IPS-20b (cell line): ENCODE data around the gene NIN.

Source experiments
- H3K27ac ChIP-seq: one replicate; pipeline ENCODE4 v1.5.1; 2013; ENCODE audit warnings: low read length
- H3K27me3 ChIP-seq: 2 replicates; pipeline ENCODE4 v1.6.1; 2013; ENCODE audit warnings: mild to moderate bottlenecking, low read length, inconsistent platforms; ENCODE audit not compliant: insufficient read depth
- H3K36me3 ChIP-seq: 2 replicates; pipeline ENCODE4 v1.6.1; 2013; ENCODE audit warnings: low read depth, mild to moderate bottlenecking, inconsistent platforms, low read length, moderate library complexity; ENCODE audit not compliant: insufficient read depth
- H3K4me1 ChIP-seq: 2 replicates; pipeline ENCODE4 v1.6.1; 2013; ENCODE audit warnings: mild to moderate bottlenecking, control low read depth, inconsistent platforms, low read length, moderate library complexity; ENCODE audit not compliant: insufficient read depth
- H3K4me3 ChIP-seq: 2 replicates; pipeline ENCODE4 v1.5.1; 2013; ENCODE audit warnings: mild to moderate bottlenecking, low read length, inconsistent platforms
- H3K9ac ChIP-seq: 2 replicates; pipeline ENCODE4 v1.6.1; 2013; ENCODE audit warnings: low read depth, mild to moderate bottlenecking, inconsistent platforms, low read length, moderate library complexity
- H3K9me3 ChIP-seq: 2 replicates; pipeline ENCODE4 v1.6.1; 2013; ENCODE audit warnings: mild to moderate bottlenecking, low read depth, low read length, inconsistent platforms; ENCODE audit not compliant: insufficient read depth

Gene NIN

DNA sequence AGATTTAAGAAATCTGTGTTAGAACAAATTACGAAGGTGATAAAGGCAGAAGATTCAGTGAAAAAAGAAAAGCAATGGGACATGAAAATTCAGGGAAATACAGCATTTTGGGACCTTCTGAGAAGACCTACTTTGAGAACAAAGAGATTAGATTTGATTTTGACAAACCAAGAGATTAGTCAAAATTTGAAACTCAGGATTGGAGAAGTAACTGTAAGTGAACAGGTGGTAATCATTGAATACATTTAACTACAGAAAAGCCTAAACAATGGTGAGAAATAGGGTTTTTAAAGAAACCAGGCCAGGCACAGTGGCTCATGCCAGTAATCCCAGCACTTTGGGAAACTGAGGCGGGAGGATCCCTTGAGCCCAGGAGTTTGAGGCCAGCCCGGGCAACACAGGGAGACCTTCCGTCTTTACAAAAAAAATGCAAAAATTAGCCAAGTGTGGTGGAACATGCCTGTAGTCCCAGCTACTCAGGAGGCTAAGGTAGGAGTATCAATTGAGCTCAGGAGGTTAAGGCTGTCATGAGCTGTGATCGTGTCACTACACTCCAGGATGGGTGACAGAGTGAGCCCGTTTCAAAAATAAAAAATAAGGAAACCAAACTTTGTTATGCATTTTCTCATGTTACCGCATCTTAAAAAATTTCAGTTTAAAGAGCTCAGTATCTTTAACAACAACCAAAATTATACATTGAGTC, 154.0 kb downstream of the NIN start:
- no peaks in the 10 kb centered on the region for H3K36me3 ChIP-seq
- no peak overlapping the region for H3K4me3 ChIP-seq
- peaks cover 2% of the 10 kb centered on the region; the same call in 1 of the 2 replicates for H3K4me1 ChIP-seq
- H3K27me3 ChIP-seq, result no peaks in the 10 kb centered on the region
- H3K27ac ChIP-seq, result no peak overlapping the region
- no peak overlapping the region for H3K9ac ChIP-seq
- H3K9me3 ChIP-seq, result no peaks in the 10 kb centered on the region

DNA sequence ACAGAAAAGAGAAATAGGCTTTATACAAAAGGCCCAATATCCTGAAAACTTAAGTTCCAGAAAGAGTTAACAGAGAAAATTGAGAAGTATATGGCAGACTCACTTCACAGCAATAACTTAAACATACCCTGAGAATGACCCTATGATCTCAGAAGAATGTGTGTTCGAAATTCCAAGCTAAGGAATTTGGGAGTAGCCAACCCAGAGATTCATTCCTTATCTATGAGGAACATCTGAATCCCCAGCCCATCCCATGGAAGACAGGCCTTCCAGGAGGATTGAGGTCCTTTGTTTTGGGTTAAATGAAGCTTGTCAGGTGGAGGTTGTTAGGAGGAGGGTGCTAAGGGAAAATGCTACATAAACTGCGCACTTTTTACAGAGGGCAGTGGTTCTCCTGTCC, 155.4 kb downstream of the NIN start:
- Histone ChIP-seq H3K4me1 (peaks cover 8% of the 10 kb centered on the region), H3K9me3 (no peaks in the 10 kb centered on the region), H3K9ac (no peak overlapping the region), H3K4me3 (no peak overlapping the region), H3K27ac (no peak overlapping the region), H3K36me3 (no peaks in the 10 kb centered on the region), H3K27me3 (no peaks in the 10 kb centered on the region)

DNA sequence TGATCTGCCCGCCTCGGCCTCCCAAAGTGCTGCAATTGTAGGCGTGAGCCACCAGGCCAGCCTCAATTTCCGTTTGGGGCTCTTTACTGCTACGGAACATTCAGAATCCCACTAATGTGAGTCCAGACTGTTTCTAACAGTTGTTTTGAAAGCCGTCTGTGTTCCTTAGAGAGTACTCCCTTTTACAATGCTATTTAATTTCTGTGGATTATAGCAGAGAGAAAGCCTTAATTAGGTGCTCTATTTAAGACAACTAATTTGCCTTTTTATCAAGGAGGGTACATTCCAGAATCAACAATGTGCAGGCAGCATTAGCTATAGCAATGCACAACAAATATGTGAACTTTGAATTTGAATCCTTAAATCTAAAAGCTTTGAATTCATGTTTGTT, 160.1 kb downstream of the NIN start:
- Histone ChIP-seq H3K36me3 (no peaks in the 10 kb centered on the region), H3K9ac (peak overlapping the region; percentile 93; the same call in 1 of the 2 replicates), H3K9me3 (no peaks in the 10 kb centered on the region), H3K27ac (peak overlapping the region; percentile 58), H3K4me3 (no peak overlapping the region), H3K4me1 (peaks cover 22% of the 10 kb centered on the region), H3K27me3 (no peaks in the 10 kb centered on the region)

DNA sequence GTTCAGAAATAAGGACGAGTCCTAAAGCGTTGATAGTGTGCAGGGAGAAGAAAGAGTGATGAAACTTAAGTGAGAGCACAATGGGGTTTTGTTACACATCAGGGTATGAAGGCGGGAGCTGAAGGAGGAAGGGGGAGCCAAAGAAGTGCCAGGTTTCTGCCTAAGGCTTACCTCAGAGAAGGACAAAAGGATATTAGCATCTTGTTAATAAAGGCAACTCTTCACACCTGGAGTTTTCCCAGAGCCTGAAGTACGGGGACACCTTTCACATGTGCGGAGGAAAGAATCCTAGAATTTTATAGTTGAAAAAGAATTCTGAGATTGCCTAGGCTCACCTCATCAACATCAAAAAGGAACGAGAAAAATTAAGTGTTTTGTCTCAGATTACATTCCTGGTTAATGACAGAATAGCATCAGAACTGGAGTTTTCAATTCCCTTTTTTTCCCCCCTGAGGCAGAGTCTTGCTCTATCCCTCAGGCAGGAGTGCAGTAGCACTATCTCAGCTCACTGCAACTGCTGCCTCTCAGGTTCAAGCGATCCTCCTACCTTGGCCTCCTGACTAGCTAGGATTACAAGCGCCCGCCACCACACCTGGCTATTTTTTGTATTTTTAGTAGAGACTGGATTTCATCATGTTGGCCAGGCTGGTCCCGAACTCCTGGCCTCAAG, 160.6 kb downstream of the NIN start:
- H3K27me3 ChIP-seq, result no peaks in the 10 kb centered on the region
- no peaks in the 10 kb centered on the region for H3K9me3 ChIP-seq
- H3K4me3 ChIP-seq, result peak overlapping the region; percentile 99
- H3K27ac ChIP-seq, result peak overlapping the region; percentile 45
- H3K9ac ChIP-seq, result peak overlapping the region; percentile 93; the same call in 1 of the 2 replicates
- H3K4me1 ChIP-seq, result peaks cover 24% of the 10 kb centered on the region
- H3K36me3 ChIP-seq, result no peaks in the 10 kb centered on the region; the same call in 1 of the 2 replicates
